H1 (cell line): Measurements from ENCODE around the gene SLC43A2. TPM values are rescaled to one million over a fixed set of nuclear protein-coding genes. Genes with fewer than 3 reads are reported as not detected.
A peak's percentile ranks its signal among the peaks of the same experiment; 100 is the strongest.

ENCODE experiments used
- CTCF ChIA-PET: fragments of 300-600 bp; sonication (Branson Sonifier 250); formaldehyde crosslinking; loops from one replicate; lab custom pipeline; 2021; ENCODE audit not compliant: partially characterized antibody; lab: Charles Lee
- POLR2A ChIA-PET: fragments of 300-600 bp; sonication (Branson Sonifier 250); formaldehyde crosslinking; loops from one replicate; lab custom pipeline; 2021; ENCODE audit warnings: inconsistent platforms; ENCODE audit not compliant: partially characterized antibody; lab: Charles Lee
- DNase-seq, 2 experiments: peaks; one replicate each; pipeline versions ENCODE4 v3.0.0 to v3.0.0-alpha.2; 2010 to 2022; ENCODE audit warnings: low spot score in 2 of 2, low read depth in 1 of 2, mixed read lengths in 1 of 2
- FAIRE-seq: peaks from 2 replicates; lab custom pipeline; 2011; peaks lifted over from hg19 to GRCh38; lab: Jason Lieb, UNC
- H2AFZ ChIP-seq: 2 replicates; pipeline ENCODE4 v1.8.1; 2012; ENCODE audit warnings: low read length, inconsistent platforms
- H2AK5ac ChIP-seq: 2 replicates; pipeline ENCODE4 v1.6.1; 2013; ENCODE audit warnings: low read depth, low read length
- H2BK120ac ChIP-seq: replicated peaks from 2 replicates; pipeline ENCODE3; 2013; ENCODE audit warnings: low read depth, low read length, inconsistent platforms
- H2BK12ac ChIP-seq: 2 replicates; pipeline ENCODE4 v1.6.1; 2013; ENCODE audit warnings: low read depth, low read length
- H2BK15ac ChIP-seq: 2 replicates; pipeline ENCODE4 v1.6.1; 2013; ENCODE audit warnings: low read length
- H2BK20ac ChIP-seq: 2 replicates; pipeline ENCODE4 v1.6.1; 2013; ENCODE audit warnings: low read length
- H2BK5ac ChIP-seq: 2 replicates; pipeline ENCODE4 v1.6.1; 2013; ENCODE audit warnings: low read depth, low read length
- H3K14ac ChIP-seq: 2 replicates; pipeline ENCODE4 v1.6.1; 2013; ENCODE audit warnings: inconsistent platforms; ENCODE audit not compliant: insufficient read length
- H3K18ac ChIP-seq: 2 replicates; pipeline ENCODE4 v1.6.1; 2013; ENCODE audit warnings: low read length; ENCODE audit errors: extremely low read depth
- H3K23ac ChIP-seq: 2 replicates; pipeline ENCODE4 v1.6.1; 2013; ENCODE audit warnings: inconsistent platforms; ENCODE audit not compliant: insufficient read length
- H3K23me2 ChIP-seq: 2 replicates; pipeline ENCODE4 v1.6.1; 2013; ENCODE audit warnings: low read depth, low read length
- H3K27ac ChIP-seq: 2 replicates; pipeline ENCODE4 v1.6.1; 2011; ENCODE audit warnings: low read depth, low read length, inconsistent platforms
- H3K27me3 ChIP-seq, 4 experiments: replicated peaks in 1 of 4; 1 replicate in 1 of 4; 2 replicates in 3 of 4; pipeline versions ENCODE4 v1.6.1 to v1.8.1; 2011 to 2013; ENCODE audit warnings: low read length in 3 of 4, mild to moderate bottlenecking in 3 of 4, inconsistent platforms in 2 of 4, mixed read lengths in 2 of 4, moderate library complexity in 1 of 4; ENCODE audit not compliant: control insufficient read depth in 3 of 4, insufficient read depth in 3 of 4; ENCODE audit errors: extremely low read depth in 1 of 4
- H3K36me3 ChIP-seq, 4 experiments: 2 replicates each; pipeline versions ENCODE4 v1.6.1 to v1.8.1; 2011 to 2013; ENCODE audit warnings: mild to moderate bottlenecking in 4 of 4, low read length in 3 of 4, moderate library complexity in 2 of 4, control low read depth in 1 of 4, inconsistent platforms in 1 of 4; ENCODE audit not compliant: insufficient read depth in 4 of 4, control insufficient read depth in 2 of 4
- H3K4ac ChIP-seq: replicated peaks from 2 replicates; pipeline ENCODE3; 2013; ENCODE audit warnings: low read length, low read depth, mixed read lengths, inconsistent platforms; ENCODE audit not compliant: insufficient read length
- H3K4me1 ChIP-seq, 4 experiments: replicated peaks in 1 of 4; 1 replicate in 1 of 4; 2 replicates in 3 of 4; pipeline versions ENCODE4 v1.6.1 to v1.8.1; 2011 to 2013; ENCODE audit warnings: low read length in 3 of 4, inconsistent platforms in 2 of 4, mixed read lengths in 1 of 4; ENCODE audit not compliant: insufficient read depth in 4 of 4, control insufficient read depth in 3 of 4
- H3K4me2 ChIP-seq, 2 experiments: 2 replicates each; pipeline versions ENCODE4 v1.6.1 to v1.8.1; 2011 to 2013; ENCODE audit warnings: low read depth in 2 of 2, low read length in 2 of 2, control low read depth in 1 of 2, inconsistent platforms in 1 of 2, mild to moderate bottlenecking in 1 of 2; ENCODE audit not compliant: insufficient read depth in 1 of 2
- H3K4me3 ChIP-seq, 4 experiments: fragments of 200-600, 300-600 bp in 1 of 4; sonication (generic), shearing (Covaris generic), sonication (Bioruptor Twin) in 1 of 4; 2 replicates each; pipeline versions ENCODE4 v1.5.1 to v1.8.1; 2011 to 2016; ENCODE audit warnings: low read length in 4 of 4, low read depth in 3 of 4, control low read depth in 2 of 4, inconsistent platforms in 2 of 4, mild to moderate bottlenecking in 2 of 4, mixed read lengths in 1 of 4, moderate library complexity in 1 of 4; ENCODE audit not compliant: insufficient read depth in 2 of 4; ENCODE audit errors: extremely low read depth in 1 of 4
- H3K56ac ChIP-seq: replicated peaks from 2 replicates; pipeline ENCODE3; 2013; ENCODE audit warnings: low read depth, mild to moderate bottlenecking, mixed read lengths, low read length, inconsistent platforms; ENCODE audit not compliant: insufficient read length
- H3K79me1 ChIP-seq: 2 replicates; pipeline ENCODE4 v1.6.1; 2013; ENCODE audit warnings: low read depth, low read length, control low read depth
- H3K79me2 ChIP-seq, 2 experiments: 2 replicates each; pipeline versions ENCODE4 v1.6.1 to v1.8.1; 2012 to 2013; ENCODE audit warnings: low read length in 2 of 2, mild to moderate bottlenecking in 2 of 2, inconsistent platforms in 1 of 2; ENCODE audit not compliant: insufficient read depth in 2 of 2, control insufficient read depth in 1 of 2
- H3K9ac ChIP-seq, 4 experiments: replicated peaks in 1 of 4; 1 replicate in 1 of 4; 2 replicates in 3 of 4; pipeline versions ENCODE4 v1.6.1 to v1.8.1; 2011 to 2013; ENCODE audit warnings: low read depth in 3 of 4, low read length in 3 of 4, control low read depth in 2 of 4, mild to moderate bottlenecking in 2 of 4, moderate library complexity in 2 of 4, inconsistent platforms in 1 of 4; ENCODE audit errors: extremely low read depth in 1 of 4
- H3K9me3 ChIP-seq, 2 experiments: 2 replicates each; pipeline versions ENCODE4 v1.6.1 to v1.8.1; 2012 to 2013; ENCODE audit warnings: mild to moderate bottlenecking in 2 of 2, moderate library complexity in 2 of 2, control low read depth in 1 of 2, inconsistent platforms in 1 of 2, low read depth in 1 of 2, low read length in 1 of 2, mixed read lengths in 1 of 2; ENCODE audit not compliant: insufficient read depth in 2 of 2
- H4K20me1 ChIP-seq, 2 experiments: replicated peaks in 1 of 2; 2 replicates each; pipeline versions ENCODE3 to v1.8.1; 2011 to 2013; ENCODE audit warnings: inconsistent platforms in 2 of 2, low read length in 2 of 2, mild to moderate bottlenecking in 1 of 2; ENCODE audit not compliant: insufficient read depth in 2 of 2, control insufficient read depth in 1 of 2
- H4K5ac ChIP-seq: 2 replicates; pipeline ENCODE4 v1.6.1; 2013; ENCODE audit warnings: low read length, low read depth, mixed read lengths, inconsistent platforms; ENCODE audit not compliant: insufficient read length
- H4K8ac ChIP-seq: 2 replicates; pipeline ENCODE4 v1.8.0; 2013; ENCODE audit warnings: mild to moderate bottlenecking, moderate library complexity, low read length, inconsistent platforms; ENCODE audit not compliant: insufficient read depth; ENCODE audit errors: extremely low read depth
- H4K91ac ChIP-seq: replicated peaks from 2 replicates; pipeline ENCODE3; 2013; ENCODE audit warnings: low read length, mixed read lengths, inconsistent platforms; ENCODE audit not compliant: insufficient read length
- FOSL1 ChIP-seq: IDR thresholded peaks from 2 replicates; pipeline ENCODE4 v1.6.1; 2011; ENCODE audit warnings: mild to moderate bottlenecking, low read depth, low read length, moderate library complexity; ENCODE audit not compliant: insufficient read depth
- WGBS, 2 experiments: shearing (Covaris generic) in 1 of 2; methylation state at CpG; one replicate each; pipeline versions ENCODE4 v1.1.6 to v1.1.7; 2013 to 2015; ENCODE audit warnings: low lambda C conversion rate in 2 of 2, mixed read lengths in 2 of 2, inconsistent platforms in 1 of 2, low coverage in 1 of 2, missing lambda C conversion rate in 1 of 2; ENCODE audit not compliant: insufficient replicate concordance in 2 of 2, insufficient coverage in 1 of 2, insufficient read length in 1 of 2; ENCODE audit errors: extremely low coverage in 1 of 2, missing lambda C conversion rate in 1 of 2; 5-methylcytosine and 5-hydroxymethylcytosine counted together
- polyA plus RNA-seq, 7 experiments: library from polyadenylated mRNA; depleted of rRNA in 3 of 7; stranded (reverse) in 5 of 7; unstranded in 2 of 7; fragments of >200 nt in 5 of 7; fragments of 200-250 nt in 2 of 7; gene quantifications; 1 replicate in 5 of 7; 2 replicates in 1 of 7; 4 replicates in 1 of 7; pipeline versions ENCODE4 v1.2.1 to v1.2.3, GENCODE V29; 2011 to 2013; ENCODE audit warnings: missing spikeins in 2 of 7, mixed read lengths in 2 of 7
- total RNA-seq: library from RNA; stranded (reverse); fragmentation: NEBNext Ultra II Directional; extraction: Animal tissue kit (Norgen Biotek cat#: 25700); gene quantifications from 2 replicates; pipeline ENCODE4 v1.2.1, GENCODE V29; 2021

Gene SLC43A2
- total and polyA plus RNA-seq, 2 of the 8 experiments (the other 6 are each of a cell fraction or from before 2014, with no cell fraction given), result 6.6 to 10.5 TPM

DNA sequence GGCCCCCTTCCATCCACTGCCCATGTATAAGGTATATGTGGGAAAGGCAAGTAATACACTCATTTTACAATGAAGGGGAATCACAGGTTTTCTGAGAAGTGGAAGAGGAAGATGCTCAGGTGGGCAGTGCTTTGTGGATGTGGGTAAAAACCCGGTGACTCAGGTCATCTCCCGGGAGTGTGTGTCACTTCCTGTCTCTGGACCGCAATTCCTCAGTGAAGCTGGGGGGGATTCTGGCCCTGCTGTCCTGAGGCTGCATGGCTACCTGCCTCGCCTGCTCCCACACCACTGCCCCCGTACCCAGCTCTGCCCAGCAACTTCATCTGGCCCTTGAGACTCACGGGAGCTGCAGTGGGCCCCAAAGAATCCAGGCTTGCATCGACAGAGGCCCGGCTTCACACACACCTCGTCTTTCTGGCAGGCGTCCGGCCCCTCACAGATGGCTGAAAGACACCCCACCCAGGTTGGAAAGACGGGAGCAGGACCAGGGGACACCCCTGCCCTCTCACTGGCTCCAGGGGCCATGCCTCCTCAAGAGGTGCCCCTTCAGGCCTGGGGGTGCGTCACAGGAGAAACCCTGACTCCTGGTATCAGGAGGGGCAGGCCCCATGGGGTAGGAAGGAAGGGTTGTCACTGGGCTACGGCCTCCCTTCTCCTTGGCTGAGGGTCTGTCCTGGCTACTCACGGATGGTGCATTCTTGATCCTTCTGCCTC lies 16.0 kb upstream of the SLC43A2 start:
- Histone ChIP-seq H3K23me2 (peaks cover 10% of the 10 kb centered on the region; the same call in 1 of the 2 replicates), H2BK12ac (peak overlapping the region; percentile 81; the same call in 1 of the 2 replicates), H3K36me3 (no peaks in the 10 kb centered on the region), H4K8ac (peak overlapping the region; percentile 62; the same call in 1 of the 2 replicates), H3K4me2 (0 out of 4 replicates have a peak overlapping the region, but pooled peaks of 1 of the 2 experiments have one; percentile 31), H3K23ac (no peak overlapping the region), H3K9me3 (no peaks in the 10 kb centered on the region), H2BK20ac (0 out of 2 replicates have a peak overlapping the region, but pooled peaks have one; percentile 48), H3K27me3 (peaks cover 0 to 19% (median 8%) of the 10 kb centered on the region in 4 experiments; a peak in 5 of 7 replicates), H2BK15ac (0 out of 2 replicates have a peak overlapping the region, but pooled peaks have one; percentile 65), H2AK5ac (no peak overlapping the region), H4K20me1 (no peaks in the 10 kb centered on the region), H3K79me1 (no peaks in the 10 kb centered on the region), H3K14ac (no peak overlapping the region), H3K27ac (no peak overlapping the region), H3K4me1 (peaks cover 0 to 43% (median 27%) of the 10 kb centered on the region in 4 experiments; a peak in 6 of 7 replicates), H2AFZ (no peak overlapping the region), H2BK120ac (no peak overlapping the region), H4K91ac (no peak overlapping the region), H2BK5ac (0 out of 2 replicates have a peak overlapping the region, but pooled peaks have one; percentile 61), H3K18ac (no peak overlapping the region; the same call in 1 of the 2 replicates), H4K5ac (no peak overlapping the region), H3K56ac (no peak overlapping the region), H3K4ac (no peak overlapping the region), H3K4me3 (no peak overlapping the region), H3K9ac (no peak overlapping the region; a peak in 1 of 7 replicates), H3K79me2 (no peaks in the 10 kb centered on the region)
- ChIA-PET POLR2A (interaction anchor here (0.9 to 1.8 kb wide), 3 partner anchors 15 to 82 kb away, joined by 3 to 4 read pairs (median 4); partner anchors contain the start of gene PITPNA), CTCF (interaction anchor here (0.8 to 2.5 kb wide), 6 partner anchors 8 to 70 kb away, joined by 3 to 10 read pairs (median 4); no protein-coding TSS in a partner anchor)
- WGBS, 2 experiments, result 81% methylated on average over 15 of the region's 15 CpGs; no CpG with 5 or more reads in 1 of the 2 experiments
- DNase-seq (no peak), FAIRE-seq (no peak)
- TF ChIP-seq FOSL1, result no peak
